Uterus (tissue), 2 donors: ENCODE data around the gene PEX5L.

ENCODE experiments used
- POLR2A ChIP-seq, 2 donors: fragments of 450-650 bp; IDR thresholded peaks; one replicate each; pipeline ENCODE4 v1.6.1; 2016; ENCODE audit warnings: antibody characterized with exemption in 2 of 2, mild to moderate bottlenecking in 1 of 2, moderate library complexity in 1 of 2
- TF ChIP-seq, protein P1 (sequence below), 4 experiments: fragments of 200-600 bp in 2 of 4; fragments of 450-650 bp in 2 of 4; sonication (generic) in 2 of 4; IDR thresholded peaks; one replicate each; pipeline ENCODE4 v1.5.1; 2016 to 2019; ENCODE audit warnings: antibody characterized with exemption in 4 of 4, mild to moderate bottlenecking in 2 of 4, moderate library complexity in 1 of 4

DNA sequence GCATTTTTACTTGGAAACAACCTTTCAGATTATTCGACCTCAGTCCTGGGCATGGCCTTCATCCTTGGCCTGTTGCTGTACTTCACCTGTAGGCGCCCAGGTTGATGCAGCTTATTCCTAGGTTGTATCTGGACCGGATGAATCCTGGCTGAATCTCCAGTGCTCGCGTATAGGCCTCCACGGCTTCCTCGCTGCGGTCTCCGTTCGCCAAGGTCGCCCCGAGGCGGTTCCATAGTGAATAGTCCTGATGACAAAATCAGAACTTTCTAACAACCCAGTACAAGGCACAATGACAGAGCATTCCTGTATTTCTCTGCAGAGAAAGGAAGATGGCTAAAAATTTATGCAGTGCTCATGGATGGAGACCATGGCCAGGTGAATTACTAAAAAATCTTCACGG lies 229.1 kb downstream of the PEX5L start:
- no peak for TF ChIP-seq POLR2A (IDR thresholded peaks at IDR 0.05)
- TF ChIP-seq, protein P1, sequence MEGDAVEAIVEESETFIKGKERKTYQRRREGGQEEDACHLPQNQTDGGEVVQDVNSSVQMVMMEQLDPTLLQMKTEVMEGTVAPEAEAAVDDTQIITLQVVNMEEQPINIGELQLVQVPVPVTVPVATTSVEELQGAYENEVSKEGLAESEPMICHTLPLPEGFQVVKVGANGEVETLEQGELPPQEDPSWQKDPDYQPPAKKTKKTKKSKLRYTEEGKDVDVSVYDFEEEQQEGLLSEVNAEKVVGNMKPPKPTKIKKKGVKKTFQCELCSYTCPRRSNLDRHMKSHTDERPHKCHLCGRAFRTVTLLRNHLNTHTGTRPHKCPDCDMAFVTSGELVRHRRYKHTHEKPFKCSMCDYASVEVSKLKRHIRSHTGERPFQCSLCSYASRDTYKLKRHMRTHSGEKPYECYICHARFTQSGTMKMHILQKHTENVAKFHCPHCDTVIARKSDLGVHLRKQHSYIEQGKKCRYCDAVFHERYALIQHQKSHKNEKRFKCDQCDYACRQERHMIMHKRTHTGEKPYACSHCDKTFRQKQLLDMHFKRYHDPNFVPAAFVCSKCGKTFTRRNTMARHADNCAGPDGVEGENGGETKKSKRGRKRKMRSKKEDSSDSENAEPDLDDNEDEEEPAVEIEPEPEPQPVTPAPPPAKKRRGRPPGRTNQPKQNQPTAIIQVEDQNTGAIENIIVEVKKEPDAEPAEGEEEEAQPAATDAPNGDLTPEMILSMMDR (IDR thresholded peaks at IDR 0.05): no peak
